HG02623 (cell line): ENCODE data around the gene B3GNT8.
"Not testable (repeated sequence)": the region's sequence is repeated elsewhere in the genome, so short reads cannot be mapped to it uniquely, and the experiment has no call there.

ENCODE experiments used
- ATAC-seq: cut with Tn5 transposase; IDR thresholded peaks from one replicate; pipeline ENCODE4 v1.9.1; 2021; ENCODE audit warnings: moderate library complexity; ENCODE audit not compliant: unreplicated experiment

The B3GNT8 gene, protein sequence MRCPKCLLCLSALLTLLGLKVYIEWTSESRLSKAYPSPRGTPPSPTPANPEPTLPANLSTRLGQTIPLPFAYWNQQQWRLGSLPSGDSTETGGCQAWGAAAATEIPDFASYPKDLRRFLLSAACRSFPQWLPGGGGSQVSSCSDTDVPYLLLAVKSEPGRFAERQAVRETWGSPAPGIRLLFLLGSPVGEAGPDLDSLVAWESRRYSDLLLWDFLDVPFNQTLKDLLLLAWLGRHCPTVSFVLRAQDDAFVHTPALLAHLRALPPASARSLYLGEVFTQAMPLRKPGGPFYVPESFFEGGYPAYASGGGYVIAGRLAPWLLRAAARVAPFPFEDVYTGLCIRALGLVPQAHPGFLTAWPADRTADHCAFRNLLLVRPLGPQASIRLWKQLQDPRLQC

DNA sequence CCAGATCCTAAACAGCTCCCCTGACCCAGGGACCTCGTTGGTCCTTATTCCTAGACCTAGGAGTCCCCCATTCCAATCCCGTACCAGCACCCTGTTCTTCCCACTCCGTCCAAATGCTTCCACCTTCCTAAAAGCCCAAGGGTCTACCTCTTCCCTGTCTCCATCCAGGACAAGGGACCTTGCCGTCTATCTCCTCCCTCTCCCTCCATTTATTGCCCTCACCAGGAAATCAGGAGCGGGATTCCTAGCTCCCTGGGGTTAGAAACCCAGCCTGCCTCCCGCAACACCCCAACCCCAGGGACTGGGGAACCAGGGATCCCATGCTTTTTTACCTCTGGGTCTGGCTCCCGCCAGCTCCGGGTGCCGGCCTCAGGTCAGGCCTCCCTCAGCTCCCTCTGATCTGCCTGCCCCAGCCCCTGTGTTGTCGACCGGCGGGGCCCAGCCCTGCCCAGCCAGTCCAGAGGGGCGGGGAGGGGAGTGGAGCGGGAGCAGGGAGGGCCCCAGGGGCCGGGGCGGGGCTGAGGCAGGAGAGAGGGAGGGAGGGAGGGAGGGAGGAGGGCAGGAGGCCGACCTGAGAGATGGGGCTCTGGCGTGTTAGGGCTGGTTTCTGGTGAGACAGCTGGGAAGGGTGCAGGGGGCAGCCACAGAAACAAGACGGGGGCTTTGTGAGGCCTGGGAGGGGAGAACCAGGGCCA, at the start of gene B3GNT8:
Gene B3GNT8 (minus strand): TSS at position 423 of the 695 bp plus-strand sequence. CDS start 596 bp downstream, outside the sequence.
- ATAC-seq, result no peak

DNA sequence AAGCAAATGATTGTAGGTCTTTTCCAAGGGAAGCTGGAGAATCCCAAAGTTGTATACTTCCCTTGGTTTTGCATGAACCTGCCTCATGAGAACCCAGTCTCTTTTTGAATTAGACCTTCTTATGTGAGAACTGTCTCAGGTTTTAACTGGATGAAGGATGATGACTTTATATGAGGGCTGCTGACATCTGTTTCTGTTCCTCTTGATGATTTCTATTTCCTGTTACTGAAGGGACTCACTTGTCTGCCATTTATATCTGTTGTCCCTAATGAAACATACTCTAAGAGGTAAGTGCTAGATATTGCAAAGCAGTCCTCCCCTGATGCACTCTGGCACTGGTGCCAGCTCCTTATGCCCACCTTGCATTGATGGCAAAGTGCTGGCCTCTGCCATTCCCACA, 49.4 kb upstream of the B3GNT8 start:
- no peak for ATAC-seq

DNA sequence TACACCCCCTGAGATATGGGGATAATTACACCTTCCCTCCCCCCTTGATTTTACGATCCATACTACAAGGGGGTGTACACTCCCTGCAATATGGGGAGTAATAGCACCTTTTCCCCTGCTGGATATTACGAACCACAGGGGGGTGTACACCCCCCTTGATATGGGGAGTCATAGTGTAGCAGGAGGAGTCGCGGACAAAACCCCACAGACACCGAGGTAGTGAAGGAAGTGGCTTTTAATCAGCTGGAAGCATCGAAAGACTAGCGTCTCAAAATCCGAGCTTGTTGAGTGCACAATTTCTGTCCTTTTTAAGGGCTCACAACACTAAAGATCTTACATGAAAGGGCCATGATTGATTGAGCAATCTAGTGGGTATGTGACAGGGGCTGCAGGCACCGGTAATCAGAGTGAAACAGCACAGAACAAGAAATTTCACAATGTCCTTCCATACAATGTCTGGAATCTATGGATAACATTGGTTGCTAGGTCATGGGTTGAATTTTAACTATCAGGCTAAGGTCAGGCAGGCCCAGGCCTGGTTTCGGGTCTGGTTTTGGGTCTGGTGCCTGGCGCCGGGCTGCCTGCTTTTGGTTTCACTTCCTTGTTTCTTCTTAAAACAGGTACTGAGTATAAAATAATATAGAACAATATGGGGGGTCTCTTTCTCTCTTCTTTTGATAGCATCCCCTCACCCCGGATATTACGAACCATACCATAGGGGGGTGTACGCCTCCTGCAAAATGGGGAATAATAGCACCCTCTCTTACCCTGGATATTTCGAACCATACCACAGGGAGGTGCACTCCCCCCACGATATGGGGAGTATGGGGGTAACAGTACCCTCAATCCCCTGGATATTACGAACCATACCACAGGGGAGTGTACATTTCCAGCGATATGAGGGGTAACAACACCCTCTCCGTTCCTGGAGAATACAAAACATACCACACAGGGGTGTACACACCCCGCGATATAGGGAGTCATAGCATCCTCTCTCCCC, 36.4 kb upstream of the B3GNT8 start:
- not testable (repeated sequence) for ATAC-seq

DNA sequence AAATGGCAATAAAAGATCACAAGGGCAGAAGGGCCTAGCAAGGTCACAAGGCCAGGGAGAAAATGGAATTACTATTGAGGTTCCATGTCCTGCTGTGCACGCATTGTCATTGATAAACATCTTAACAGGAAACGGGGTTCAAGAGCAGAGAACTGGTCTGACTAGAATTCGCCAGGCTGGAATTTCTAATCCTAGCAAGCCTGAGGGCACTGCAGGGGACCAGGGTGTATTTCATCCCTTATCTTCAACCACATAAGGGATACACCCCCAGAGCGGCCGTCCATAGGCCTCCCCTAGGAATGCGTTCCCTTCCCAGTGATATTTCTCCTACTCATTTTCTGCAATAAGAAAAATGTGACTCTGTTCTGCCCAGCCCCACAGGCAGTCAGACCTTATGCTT, 35.3 kb upstream of the B3GNT8 start:
- ATAC-seq, result no peak

DNA sequence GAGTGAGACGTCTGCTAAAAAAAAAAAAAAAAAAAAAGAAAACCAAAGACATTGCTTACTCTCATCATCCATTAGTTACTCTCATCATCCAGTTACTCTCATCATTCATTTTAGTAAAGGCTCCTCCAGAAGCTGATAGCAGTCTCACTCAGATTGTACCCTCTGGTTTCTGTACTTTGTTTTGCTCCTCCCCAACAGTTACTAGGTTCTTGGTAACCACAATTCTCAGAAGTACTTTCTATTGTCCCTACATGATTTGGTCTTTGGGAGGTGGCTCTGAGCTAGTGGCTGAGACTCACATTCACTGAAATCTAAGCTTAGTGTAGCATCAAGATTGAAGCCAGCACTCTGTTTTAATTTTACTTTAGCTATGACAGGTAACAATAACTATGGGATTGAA, 30.1 kb upstream of the B3GNT8 start:
- peak; percentile 55 for ATAC-seq

DNA sequence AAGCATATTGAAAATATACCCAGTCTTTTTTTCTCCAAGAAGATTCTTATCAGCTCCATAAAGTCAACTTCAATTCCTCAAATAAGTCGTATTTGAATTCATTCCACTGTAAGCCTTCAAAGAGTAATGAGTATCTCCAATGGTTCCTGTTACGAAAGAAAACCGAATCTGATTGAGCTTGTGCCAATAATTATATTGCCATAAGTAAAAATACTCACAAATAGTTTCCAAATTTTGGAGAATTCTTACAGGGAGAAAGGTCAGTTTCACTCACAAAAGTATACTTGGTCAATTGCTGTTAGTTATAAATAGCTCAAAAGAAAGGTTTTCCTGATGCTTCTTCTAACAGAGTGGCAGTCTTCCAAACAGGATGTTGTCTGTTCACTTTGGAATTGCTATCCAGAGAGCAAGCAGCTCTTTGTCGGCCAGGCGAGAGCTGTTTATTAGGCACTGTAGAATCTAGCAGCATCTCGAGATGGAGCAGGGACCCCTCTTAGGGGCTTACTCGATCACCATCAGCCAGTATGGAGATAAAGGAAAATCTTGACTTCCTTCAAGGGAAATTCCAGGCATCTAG, 29.3 kb upstream of the B3GNT8 start:
- ATAC-seq, result no peak

DNA sequence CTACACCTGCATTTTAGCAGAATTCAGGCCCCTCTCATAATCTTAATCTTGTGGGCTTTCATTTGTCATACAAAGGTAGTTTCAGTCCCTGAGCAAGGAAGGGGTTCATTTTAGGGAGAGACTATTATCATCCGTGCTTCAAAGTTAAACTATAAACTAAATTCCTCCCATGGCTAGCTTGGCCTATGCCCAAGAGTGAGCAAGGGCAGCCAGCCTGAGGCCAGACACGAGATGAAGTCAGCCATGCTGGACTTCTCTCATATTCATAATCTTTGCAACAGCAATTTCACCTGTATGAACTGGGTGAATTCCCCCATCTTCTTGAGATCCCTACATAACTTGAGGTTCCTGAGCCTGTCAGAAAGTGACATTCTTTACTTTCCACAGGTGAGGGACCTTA, 28.8 kb upstream of the B3GNT8 start:
- ATAC-seq, result no peak

DNA sequence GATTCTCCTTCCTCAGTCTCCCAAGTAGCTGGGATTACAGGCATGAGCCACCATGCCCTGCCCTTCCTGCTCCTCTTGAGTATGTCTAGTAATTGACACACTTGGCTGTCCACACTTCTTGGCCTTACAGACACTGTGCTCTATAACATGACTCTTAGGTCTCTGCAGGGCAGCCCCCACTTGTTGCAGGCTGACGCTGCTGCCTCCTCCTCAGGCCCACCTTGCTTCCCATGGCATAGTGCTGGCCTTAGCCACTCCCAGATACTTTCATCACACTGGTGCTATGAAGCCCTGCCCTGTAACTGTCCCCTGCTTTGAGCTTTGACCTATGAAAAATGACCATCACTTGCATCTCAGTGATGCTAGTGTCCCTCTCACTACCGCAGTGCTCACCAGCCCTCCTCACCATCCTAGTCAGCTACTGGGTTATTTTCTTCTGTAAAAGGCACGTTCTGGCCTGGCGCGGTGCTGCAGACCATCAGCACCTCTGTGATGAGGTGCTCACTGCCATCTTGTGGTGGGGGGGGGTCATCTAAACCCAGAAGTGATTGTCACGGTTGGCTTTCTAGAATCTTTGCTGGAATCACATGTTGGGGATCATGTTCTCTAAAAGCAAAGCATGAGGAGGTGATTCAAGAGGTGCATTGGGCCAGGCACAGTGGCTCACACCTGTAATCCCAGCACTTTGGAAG, 25.6 kb upstream of the B3GNT8 start:
- ATAC-seq, result no peak

DNA sequence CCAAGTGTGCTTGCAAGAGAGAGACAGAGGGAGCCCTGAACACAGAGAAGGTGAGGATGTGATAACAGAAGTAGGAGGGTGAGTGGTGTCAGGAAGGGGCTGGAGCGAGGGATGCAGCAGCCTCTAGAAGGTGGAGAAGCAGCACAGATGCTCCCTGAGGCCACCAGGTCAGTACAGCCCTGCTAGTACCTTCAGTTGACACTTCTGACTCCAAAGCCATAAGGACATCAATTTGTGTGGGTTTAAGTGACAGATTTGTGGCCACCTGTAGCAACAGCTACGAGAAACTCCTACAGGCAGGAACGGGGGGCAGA, 22.6 kb upstream of the B3GNT8 start:
- no peak for ATAC-seq

DNA sequence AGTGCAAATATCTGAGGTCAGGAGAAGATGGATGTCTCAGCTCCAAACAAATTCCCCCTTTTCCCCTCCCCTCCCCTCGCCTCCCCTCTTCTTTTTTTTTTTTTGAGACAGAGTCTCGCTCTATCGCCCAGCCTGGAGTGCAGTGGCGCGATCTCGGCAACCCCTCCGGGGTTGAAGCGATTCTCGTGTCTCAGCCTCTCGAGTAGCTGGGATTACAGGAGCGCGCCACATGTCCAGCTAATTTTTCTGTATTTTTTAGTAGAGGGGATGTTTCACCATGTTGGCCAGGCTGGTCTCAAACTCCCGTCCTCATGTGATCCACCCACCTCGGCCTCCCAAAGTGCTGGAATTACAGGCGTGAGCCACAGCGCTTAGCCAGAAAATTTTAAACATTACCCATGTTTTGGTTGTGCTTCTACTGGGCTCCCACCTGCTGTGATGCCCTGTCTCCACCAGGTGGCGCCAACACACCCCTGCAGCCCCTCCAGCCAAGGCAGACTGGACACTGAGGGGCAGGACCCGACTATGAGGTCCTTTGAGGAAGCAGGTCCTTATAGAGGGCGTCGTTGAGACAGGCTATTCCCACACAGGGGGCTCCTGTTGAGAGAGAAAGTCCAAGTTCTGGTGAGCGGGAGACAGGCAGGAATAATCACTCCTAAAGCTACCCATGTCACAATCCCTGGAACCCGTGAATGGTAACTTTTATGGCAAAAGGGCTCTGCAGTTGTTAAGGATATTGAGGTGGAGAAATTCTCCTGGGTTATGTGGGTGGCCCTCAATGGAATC, 22.1 kb upstream of the B3GNT8 start:
- no peak for ATAC-seq

DNA sequence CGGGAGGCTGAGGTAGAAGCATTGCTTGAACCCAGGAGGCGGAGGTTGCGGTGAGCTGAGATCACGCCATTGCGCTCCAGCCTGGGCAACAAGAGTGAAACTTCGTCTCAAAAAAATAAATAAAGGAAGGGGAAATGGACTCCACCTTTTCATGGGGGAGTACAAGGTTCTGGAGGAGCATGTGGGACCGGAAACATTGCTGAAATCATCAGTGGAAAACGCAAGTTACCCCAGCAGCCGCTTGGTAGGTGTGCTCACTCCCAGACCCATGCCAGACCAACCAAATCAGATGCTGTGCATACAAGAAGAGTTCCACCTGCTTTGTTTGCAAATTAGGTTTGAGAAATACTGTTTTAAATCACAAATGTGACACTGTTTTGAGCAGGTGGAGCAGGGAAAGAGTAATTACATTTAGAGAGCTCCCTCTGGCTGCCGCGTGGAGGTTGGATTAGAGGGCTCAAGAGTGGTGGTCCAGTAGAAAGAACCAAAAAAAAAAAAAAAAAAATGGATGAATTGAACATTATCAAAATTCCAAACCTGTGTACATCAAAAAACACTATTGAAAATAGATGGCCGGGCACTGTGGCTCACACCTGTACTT, 20.7 kb upstream of the B3GNT8 start:
- ATAC-seq, result no peak

DNA sequence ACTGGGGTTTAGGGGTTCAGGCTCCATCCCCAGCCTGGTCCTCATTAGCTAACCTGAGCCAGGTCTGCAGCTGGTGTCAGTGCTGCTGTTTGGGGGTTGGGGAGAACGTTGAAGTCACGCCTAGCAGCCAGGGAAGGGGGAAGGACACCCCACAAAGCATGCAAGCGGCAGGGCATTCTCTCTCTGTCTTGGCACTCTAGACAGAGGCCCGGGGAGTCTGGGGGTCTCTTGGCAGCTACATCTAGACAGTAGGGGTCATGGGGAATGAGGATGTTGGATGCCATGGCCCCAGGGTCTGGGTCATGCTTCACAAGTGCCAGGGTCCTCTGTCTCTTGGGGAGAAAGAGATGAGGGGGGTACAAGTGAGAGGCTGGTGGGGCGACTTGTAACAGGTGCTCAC, 18.4 kb upstream of the B3GNT8 start:
- ATAC-seq, result no peak

DNA sequence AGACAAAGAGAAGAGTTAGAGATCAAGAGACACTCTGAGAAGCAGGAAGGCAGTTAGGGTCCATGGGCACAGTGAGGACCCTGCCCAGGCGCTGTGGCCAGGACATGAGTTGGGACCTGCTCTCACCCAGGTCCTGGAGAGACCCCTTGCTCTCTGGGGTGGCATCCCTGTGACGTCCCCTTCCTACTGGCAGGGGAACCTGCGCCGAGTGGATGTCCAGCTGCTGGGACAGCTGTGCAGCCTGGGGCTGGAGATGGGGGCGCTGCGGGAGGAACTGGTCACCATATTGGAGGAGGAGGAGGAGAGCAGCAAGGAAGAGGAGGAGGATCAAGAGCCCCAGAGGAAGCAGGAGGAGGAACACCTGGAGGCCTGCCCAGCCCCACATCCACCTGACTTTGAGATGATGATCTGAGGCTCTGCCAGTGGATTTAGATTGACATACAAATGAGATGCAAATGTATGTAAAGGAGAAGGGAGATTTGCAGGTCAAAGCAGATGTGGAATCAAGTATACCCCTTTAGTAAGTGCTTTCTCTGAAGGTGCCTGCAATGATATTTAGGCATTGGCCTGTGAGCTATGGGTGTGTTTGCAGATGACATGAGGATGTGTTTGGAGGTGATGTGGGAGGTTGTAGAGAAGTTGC, 16.8 kb upstream of the B3GNT8 start:
- no peak for ATAC-seq

DNA sequence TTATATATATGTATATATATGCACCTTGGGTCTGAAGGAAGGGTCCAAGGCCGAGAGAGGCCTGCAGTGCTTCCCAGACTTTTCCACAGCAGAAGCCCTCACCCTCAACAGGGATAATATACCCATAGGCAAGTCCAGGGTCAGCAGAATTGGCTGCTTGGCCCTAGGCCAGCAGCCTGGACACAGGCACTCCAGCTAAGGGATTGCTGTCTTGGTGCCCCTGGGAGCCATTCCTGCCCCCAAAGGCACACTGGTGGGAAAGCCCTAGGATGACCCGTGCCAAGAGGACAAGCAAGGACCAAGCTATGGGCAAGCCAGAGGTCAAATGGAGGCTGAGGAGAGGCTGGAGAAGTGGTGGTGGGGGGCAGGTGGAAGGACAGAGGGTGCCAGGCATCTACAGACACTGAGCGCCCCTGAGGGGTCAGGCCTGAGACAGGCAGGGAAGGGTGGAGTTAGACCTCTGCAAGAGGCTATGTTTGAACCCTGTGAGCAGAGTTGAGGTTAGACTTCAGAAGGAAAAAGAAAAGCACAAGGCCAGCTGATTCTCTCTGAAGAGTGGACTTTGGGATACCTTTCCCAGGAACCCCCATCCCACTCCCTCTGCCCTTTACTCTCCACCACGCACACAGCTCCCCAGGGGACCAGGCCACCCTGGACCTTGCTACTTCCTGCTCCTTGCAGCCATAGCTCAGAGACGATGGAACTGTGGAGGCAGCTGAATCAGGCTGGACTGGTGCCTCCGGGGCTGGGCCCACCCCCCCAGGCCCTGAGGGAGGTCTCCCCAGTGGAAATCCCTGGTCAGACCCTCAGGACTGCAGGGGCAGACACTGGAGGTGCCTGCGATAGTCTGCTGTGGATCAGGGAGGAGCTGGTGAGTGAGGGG, 15.5 kb upstream of the B3GNT8 start, which contains the start of gene ERICH4:
Gene ERICH4 (plus strand): TSS at position 684 of the 883 bp plus-strand sequence. CDS start 14 bp downstream, at position 698.
- ATAC-seq, result no peak

DNA sequence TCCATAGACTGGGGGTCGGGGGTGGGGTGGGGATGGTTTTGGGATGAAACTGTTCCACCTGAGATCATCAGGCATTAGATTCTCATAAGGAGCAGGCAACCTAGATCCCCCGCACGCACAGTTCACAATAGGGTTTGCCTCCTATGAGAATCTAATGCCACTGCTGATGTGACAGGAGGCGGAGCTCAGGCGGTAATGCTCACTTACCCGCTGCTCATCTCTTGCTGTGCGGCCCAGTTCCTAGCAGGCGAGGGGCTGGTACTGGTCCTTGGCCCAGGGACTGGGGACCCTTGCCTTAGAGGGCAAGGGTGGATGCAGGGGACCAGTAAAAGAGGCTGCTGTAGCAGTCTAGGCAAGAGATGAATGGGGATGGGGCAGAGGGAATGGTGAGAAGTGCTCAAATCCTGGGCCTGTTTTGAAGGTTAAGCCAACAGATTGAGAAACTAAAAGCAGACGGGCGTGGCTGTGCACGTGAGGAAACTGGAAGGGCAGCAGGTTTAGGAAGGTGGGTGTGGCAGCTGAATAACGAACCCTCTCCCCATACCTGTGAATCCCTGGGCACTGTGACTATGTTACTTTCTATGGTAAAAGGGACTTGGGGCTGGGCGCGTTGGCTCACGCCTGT, 14.3 kb upstream of the B3GNT8 start:
- no peak for ATAC-seq

DNA sequence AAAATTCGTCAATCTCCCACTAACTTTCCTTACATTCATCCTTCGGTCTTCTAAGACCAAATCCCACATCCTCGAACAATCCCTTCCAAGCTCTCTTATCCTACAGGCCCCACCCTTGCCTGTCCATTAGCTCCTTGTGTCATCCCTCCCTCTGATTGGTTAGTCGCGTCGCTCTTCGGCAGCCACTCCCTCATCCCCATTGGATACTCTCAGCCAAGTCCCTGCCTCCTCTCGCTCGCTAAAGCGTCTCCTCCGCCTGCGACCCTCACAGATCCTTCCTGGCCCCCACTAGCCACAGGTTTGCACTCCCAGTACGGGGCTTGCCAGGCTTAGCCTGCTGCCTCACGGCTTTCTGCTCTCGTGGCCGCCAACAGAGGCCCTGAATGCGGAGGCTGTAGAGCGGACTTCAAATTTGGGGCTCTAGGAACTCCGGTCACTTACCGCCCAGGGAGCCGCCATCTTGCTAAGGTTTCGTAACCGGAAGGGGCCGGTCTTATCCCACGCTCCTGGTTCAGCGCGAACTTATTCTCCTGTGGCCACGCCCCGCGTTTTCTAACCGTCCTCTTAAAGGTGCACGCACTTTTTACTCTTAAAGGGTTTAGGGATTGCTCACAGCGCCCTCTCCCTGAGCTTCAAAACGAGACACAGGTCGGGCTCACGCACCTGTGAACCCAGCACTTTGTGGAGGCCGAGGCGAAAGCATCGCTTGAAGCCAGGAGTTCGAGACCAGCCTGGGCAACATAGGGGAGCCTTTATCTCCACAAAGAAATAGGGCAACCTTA, 12.5 kb upstream of the B3GNT8 start, which contains the start of gene DMAC2:
Gene DMAC2 (minus strand): TSS at position 472 of the 782 bp plus-strand sequence. CDS start 13 bp downstream, at position 459.
- ATAC-seq, result peak; percentile 88
